ENCODE measurements around the gene HEYL.

GRCh38 chr1:39656391-39656790, 16.9 kb upstream of the HEYL start:
- no peak for TF ChIP-seq CTCF (conservative IDR thresholded peaks at IDR 0.05)
- no peak for TF ChIP-seq EZH2 (IDR thresholded peaks at IDR 0.05; ENCODE audit: low read depth)

All from PC-9 (cell line).